OCI-LY1 (cell line): Measurements from ENCODE around the gene BBS4.

Experiments used
- H2AFZ ChIP-seq: fragments of 200-600 bp; sonication (generic), shearing (Covaris generic); 2 replicates; pipeline ENCODE4 v1.6.0; 2014; ENCODE audit warnings: antibody characterized with exemption, mild to moderate bottlenecking, low read length
- H3F3A ChIP-seq: fragments of 200-600 bp; sonication (generic), shearing (Covaris generic); 2 replicates; pipeline ENCODE4 v1.6.0; 2014; ENCODE audit warnings: mild to moderate bottlenecking, antibody characterized with exemption, low read length, moderate library complexity; ENCODE audit not compliant: insufficient read depth
- H3K27ac ChIP-seq: fragments of 200-600 bp; sonication (generic); 2 replicates; pipeline ENCODE4 v1.5.1; 2014; ENCODE audit warnings: low read length, mixed run types, mild to moderate bottlenecking, low read depth; ENCODE audit not compliant: poor library complexity, severe bottlenecking
- H3K27me3 ChIP-seq: fragments of 200-600 bp; sonication (generic); 2 replicates; pipeline ENCODE4 v1.6.0; 2014; ENCODE audit warnings: antibody characterized with exemption, mild to moderate bottlenecking, low read length, moderate library complexity; ENCODE audit not compliant: insufficient read depth
- H3K36me3 ChIP-seq: fragments of 200-600 bp; sonication (generic); 2 replicates; pipeline ENCODE4 v1.6.1; 2014; ENCODE audit warnings: mild to moderate bottlenecking, antibody characterized with exemption, low read length, moderate library complexity, mixed read lengths; ENCODE audit not compliant: insufficient read depth
- H3K4me1 ChIP-seq: fragments of 200-600 bp; sonication (generic); 2 replicates; pipeline ENCODE4 v1.5.1; 2014; ENCODE audit warnings: mild to moderate bottlenecking, low read length, moderate library complexity; ENCODE audit not compliant: insufficient read depth, severe bottlenecking
- H3K4me2 ChIP-seq: fragments of 200-600 bp; sonication (generic), shearing (Covaris generic); 2 replicates; pipeline ENCODE4 v1.6.1; 2014; ENCODE audit warnings: low read length
- H3K4me3 ChIP-seq: fragments of 200-600 bp; sonication (generic); 2 replicates; pipeline ENCODE4 v1.5.1; 2014; ENCODE audit warnings: low read length, low read depth, mild to moderate bottlenecking, mixed read lengths; ENCODE audit not compliant: poor library complexity, severe bottlenecking
- H3K79me2 ChIP-seq: fragments of 200-600 bp; shearing (Covaris generic); 2 replicates; pipeline ENCODE4 v1.6.1; 2016; ENCODE audit warnings: mixed run types, low read length, mixed read lengths; ENCODE audit not compliant: insufficient read depth
- H3K9ac ChIP-seq: fragments of 200-600 bp; sonication (generic), shearing (Covaris generic); 2 replicates; pipeline ENCODE4 v1.6.1; 2014; ENCODE audit warnings: mild to moderate bottlenecking, low read length, mixed read lengths
- H3K9me2 ChIP-seq: fragments of 200-600 bp; sonication (generic), shearing (Covaris generic); 2 replicates; pipeline ENCODE4 v1.6.1; 2014; ENCODE audit warnings: low read depth, mild to moderate bottlenecking, low read length, mixed read lengths
- H3K9me3 ChIP-seq: fragments of 200-600 bp; shearing (Covaris generic); 2 replicates; pipeline ENCODE4 v1.6.1; 2014; ENCODE audit warnings: low read length, mixed read lengths
- H4K20me1 ChIP-seq: fragments of 200-600 bp; sonication (generic), shearing (Covaris generic); 2 replicates; pipeline ENCODE4 v1.6.0; 2016; ENCODE audit warnings: mild to moderate bottlenecking, low read length; ENCODE audit not compliant: insufficient read depth
- CTCF ChIP-seq: fragments of 200-600 bp; sonication (generic), shearing (Covaris generic); IDR thresholded peaks from 2 replicates; pipeline ENCODE4 v1.5.1; 2017; ENCODE audit warnings: mild to moderate bottlenecking, antibody characterized with exemption, low read length, moderate library complexity, mixed read lengths
- EZH2 ChIP-seq: fragments of 200-600 bp; sonication (generic), shearing (Covaris generic); IDR thresholded peaks from 2 replicates; pipeline ENCODE4 v1.8.0; 2017; ENCODE audit warnings: borderline replicate concordance, mixed run types, mild to moderate bottlenecking, antibody characterized with exemption, low read length, moderate library complexity, mixed read lengths

The BBS4 gene

GRCh38 chr15:72751751-72752455 is 65.9 kb downstream of the BBS4 start:
- Histone ChIP-seq H3F3A (no peaks in the 10 kb centered on the region), H4K20me1 (no peaks in the 10 kb centered on the region), H3K9me3 (no peaks in the 10 kb centered on the region), H3K9ac (no peak overlapping the region), H3K27ac (no peak overlapping the region), H3K4me2 (no peak overlapping the region), H3K79me2 (no peaks in the 10 kb centered on the region), H3K9me2 (no peaks in the 10 kb centered on the region), H3K4me3 (no peak overlapping the region), H3K27me3 (no peaks in the 10 kb centered on the region), H3K36me3 (peaks cover 79% of the 10 kb centered on the region), H2AFZ (no peak overlapping the region), H3K4me1 (no peaks in the 10 kb centered on the region)
- no peak for TF ChIP-seq CTCF
- no peak for TF ChIP-seq EZH2

DNA sequence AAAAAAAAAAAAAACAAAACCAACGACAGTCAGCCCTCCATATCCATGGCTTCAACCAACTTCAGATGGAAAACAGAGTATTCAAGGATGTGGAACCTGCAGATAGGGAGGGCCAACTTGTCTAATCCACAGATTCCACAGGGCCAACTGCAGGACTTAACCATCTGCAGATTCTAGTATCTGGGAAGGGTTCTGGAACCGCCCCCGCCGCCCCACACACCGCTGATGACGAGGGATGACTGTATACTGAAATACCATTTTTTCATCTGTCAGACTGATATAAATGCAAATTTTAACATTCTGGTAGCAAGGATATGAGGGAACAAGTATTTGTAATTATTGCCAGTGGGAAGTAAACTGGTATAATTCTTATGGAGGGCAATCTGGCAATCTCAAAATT is 68.1 kb downstream of the BBS4 start:
- Histone ChIP-seq H4K20me1 (no peaks in the 10 kb centered on the region), H3K36me3 (peaks cover 90% of the 10 kb centered on the region), H3K4me2 (no peak overlapping the region), H3K27me3 (no peaks in the 10 kb centered on the region), H3K9me3 (no peaks in the 10 kb centered on the region), H3K9me2 (no peaks in the 10 kb centered on the region), H3K4me1 (no peaks in the 10 kb centered on the region), H3K79me2 (no peaks in the 10 kb centered on the region), H2AFZ (no peak overlapping the region), H3K4me3 (no peak overlapping the region), H3K27ac (no peak overlapping the region), H3K9ac (no peak overlapping the region), H3F3A (no peaks in the 10 kb centered on the region)
- no peak for TF ChIP-seq EZH2
- TF ChIP-seq CTCF, result no peak

- Histone ChIP-seq H3K9ac (no peak overlapping the region), H2AFZ (no peak overlapping the region), H3K27me3 (no peaks in the 10 kb centered on the region), H3K4me2 (no peak overlapping the region), H3K4me1 (no peaks in the 10 kb centered on the region), H3K4me3 (no peak overlapping the region), H3K9me3 (no peaks in the 10 kb centered on the region), H3K9me2 (no peaks in the 10 kb centered on the region), H3K79me2 (no peaks in the 10 kb centered on the region), H4K20me1 (no peaks in the 10 kb centered on the region), H3F3A (no peaks in the 10 kb centered on the region), H3K27ac (no peak overlapping the region), H3K36me3 (peaks cover 89% of the 10 kb centered on the region)
- TF ChIP-seq CTCF (no peak), EZH2 (no peak)
These were observed 72.2 kb downstream of the BBS4 start for GRCh38 chr15:72758182-72758581.
